ENCODE measurements around the gene LSM4.

Gene LSM4

DNA sequence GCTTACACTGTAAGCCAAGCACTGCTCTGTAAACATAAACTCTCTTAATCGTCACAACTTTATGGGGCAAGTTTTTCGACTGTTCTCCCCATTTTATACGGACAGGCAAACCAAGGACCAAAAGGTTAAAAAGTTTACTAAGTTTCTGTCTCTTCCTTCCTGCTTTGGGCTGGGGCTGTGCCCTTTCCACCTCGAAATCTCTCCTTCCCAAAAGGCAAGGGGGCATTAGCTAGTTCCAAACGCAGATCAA, 43.7 kb downstream of the LSM4 start:
- no peak for DNase-seq (ENCODE audit: low read depth in 1 of 2, low spot score in 1 of 2)

DNA sequence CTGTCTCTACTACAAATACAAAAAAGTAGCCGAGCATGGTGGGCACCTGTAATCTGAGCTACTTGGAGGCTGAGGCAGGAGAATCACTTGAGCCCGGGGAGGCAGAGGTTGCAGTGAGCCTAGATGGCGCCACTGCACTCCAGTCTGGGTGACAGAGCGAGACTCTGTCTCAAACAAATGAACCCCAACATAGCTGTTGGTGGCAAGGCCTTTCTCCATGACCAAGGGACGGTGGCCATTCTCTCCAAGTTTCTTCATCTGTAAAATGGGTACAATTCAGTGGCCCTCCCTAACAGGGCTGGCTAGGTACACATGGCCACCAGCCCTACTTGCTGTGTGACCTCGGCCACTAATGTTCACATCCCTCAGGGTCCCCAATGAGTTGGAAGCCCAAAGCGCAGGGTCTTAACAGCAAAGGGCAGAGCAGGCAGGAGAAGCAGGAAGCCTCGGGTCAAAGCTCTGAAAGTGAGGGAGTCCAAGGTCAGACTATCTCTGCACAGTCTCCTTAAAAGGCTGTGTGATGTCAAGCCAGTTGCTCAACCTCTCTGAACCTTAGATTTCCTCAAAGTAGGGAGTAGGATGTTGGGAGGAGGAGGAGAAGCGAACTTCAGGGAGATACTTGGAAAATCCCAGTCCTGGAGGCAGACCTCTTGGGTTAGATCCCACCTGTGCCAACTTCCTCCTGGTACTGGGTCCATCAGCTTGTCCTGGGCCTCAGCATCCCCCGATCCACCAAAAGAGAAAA, 44.2 kb downstream of the LSM4 start:
- DNase-seq (ENCODE audit: low read depth in 1 of 2, low spot score in 1 of 2): no peak

DNA sequence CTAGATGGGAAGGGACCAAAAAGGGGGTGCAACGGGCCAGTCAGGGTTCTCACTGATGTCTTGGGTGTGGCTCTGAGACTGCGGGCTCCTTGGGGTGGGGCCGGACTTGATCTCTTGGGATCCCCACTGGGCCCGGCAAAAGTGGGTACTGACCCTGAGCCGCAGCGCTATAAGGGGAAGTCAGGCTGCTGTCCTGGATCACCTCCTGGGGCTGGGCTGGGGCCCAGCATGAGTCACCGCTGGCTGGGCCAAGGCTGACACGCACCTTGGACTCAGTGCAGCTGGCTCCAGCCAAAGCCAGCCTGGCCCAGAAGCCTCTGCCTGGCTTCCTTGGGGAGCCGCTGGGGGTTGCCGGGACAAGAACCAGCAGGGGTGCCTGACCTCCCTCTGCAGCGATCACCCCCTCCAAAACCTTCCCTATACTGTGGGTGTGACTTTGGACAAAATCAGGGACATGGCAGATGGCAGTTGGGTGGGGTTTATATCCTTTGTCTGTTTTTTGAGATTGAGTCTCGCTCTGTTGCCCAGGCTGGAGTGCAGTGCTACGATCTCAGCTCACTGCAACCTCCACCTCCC, 48.0 kb downstream of the LSM4 start:
- no peak for DNase-seq (ENCODE audit: low read depth in 1 of 2, low spot score in 1 of 2)

DNA sequence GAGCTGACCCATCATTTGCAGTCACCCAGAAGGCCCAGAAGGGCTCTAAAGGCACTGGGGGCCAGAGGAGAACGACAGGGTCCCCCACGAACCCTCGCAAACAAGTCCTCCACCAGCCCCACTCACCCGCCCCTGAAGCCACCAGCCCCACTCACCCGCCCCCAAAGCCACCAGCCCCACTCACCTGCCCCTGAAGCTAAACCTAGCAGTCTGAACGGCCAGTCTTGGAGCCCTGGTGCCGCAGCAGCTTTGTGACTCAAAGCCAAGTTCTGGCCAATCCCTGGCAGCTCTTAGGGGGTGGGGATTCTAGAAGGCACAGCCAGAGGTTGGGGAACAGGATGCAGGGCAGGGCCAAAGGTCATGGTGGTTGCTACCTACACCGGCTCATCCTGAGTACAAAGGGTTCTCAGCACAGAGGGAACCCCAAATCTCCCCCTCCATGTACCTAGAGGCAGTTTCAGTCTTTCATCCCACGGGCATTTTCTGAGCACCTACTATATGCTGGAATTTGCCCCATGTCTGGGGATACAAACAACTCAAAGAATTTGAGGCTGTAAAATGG, 48.6 kb downstream of the LSM4 start, which contains the start of gene IQCN:
TSS of gene IQCN (minus strand) at position 234 of the 562 bp plus-strand sequence. CDS start 4,974 bp downstream, outside the sequence.
- DNase-seq (ENCODE audit: low read depth in 1 of 2, low spot score in 1 of 2): no peak

DNA sequence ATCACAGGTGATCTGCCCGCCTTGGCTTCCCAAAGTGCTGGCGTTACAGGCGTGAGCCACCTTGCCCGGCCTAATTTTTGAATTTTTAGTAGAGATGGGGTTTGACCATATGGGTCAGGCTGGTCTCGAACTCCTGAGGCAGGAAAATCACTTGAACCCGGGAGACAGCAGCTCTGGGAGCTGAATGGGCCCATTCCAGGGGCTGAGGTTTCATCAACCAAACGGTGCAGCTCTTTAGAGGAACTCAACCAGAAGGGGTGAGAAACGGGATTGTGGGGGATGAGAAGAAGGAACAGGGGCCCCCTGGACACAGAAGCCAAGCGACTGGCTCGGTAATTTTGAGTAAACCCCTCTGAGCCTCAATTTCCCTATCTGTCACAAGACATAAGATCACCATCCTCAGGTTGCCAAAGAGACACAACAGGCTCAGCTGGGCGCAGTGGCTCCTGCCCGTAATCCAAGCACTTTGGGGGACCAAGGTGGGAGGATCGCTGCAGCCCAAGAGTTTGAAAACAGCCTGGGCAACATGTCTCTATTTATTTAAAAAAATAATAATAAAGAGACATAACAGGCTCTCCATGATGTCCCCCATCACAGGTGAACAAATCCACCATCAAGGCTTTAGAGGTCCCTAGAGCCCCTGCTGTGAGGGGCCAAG, 49.2 kb downstream of the LSM4 start:
- DNase-seq (ENCODE audit: low read depth in 1 of 2, low spot score in 1 of 2): no peak

DNA sequence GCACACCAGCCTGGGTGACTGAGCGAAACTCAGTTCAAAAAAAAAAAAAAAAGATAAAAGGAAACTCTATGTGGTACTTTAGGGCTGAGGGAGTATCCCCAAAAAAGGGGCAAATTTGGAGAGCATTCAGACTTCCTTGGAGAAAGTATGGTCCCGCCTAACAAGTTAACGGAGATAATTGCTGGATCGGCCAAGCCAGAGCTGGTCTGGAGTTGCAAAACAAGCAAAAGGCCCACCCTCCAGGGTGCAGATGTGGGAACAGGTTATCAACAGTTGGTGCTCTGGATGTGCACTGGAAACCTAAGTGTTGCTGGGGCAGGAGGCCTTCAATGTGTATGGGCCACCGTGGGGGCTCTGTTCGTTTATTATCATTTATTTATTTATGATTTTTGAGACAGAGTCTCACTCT, 51.4 kb downstream of the LSM4 start:
- no peak for DNase-seq (ENCODE audit: low read depth in 1 of 2, low spot score in 1 of 2)

DNA sequence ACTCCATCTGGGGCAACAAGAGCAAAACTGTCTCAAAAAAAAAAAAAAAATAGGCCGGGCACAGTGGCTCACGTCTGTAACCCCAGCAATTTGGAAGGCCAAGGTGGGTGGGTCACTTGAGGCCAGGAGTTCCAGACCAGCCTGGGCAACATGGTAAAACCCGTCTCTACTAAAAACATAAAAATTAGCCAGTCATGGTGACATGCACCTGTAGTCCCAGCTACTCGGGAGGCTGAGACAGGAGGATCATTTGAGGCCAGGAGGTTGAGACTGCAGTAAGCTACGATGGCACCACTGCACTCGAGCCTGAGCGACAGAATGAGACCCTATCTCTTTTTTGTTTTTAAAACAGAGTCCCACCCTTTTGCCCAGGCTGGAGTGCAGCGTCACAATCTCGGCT, 52.5 kb downstream of the LSM4 start:
- no peak for DNase-seq (ENCODE audit: low read depth in 1 of 2, low spot score in 1 of 2)

GRCh38 chr19:18269070-18269723, 53.7 kb downstream of the LSM4 start:
- DNase-seq (ENCODE audit: low read depth in 1 of 2, low spot score in 1 of 2): no peak

GRCh38 chr19:18266771-18267686, 55.8 kb downstream of the LSM4 start:
- DNase-seq (ENCODE audit: low read depth in 1 of 2, low spot score in 1 of 2): no peak

GRCh38 chr19:18265582-18265981, 57.3 kb downstream of the LSM4 start:
- DNase-seq (ENCODE audit: low read depth in 1 of 2, low spot score in 1 of 2): no peak

GRCh38 chr19:18264971-18265540, 57.8 kb downstream of the LSM4 start:
- no peak for DNase-seq (ENCODE audit: low read depth in 1 of 2, low spot score in 1 of 2)

DNA sequence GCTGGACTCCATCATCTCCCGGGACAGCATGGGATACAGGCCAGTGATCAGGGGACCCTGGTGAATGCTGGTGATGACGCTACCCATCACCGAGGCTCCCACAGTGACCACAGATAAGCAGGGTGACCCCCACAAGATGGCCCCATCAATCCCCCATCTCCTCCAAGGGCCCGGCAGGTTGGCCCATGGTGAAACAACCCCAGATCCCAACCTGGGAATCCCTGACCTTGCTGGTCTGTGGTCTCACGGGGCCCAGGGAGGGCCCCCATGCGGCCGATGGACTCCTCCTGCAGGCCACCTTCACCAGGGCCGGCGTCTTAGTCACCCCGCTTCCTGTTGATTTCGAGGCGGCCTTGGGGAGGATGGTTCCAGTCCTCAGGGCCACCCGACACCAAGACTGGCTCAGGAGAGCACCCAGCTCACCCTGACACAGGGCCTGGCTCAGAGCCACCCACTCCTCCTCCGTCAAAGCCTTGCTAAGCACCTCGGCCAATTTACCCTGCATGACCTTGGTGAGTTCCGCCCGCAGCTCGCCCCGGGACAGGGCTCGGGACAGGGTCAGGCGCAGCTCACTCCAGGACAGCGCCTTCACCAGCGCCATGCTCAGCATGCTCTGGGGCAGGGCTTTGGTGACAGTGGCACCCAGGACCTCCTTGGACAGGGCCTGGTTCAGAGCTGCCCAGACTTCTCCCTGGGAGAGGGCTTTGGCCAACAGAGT, 58.6 kb downstream of the LSM4 start:
- no peak for DNase-seq (ENCODE audit: low read depth in 1 of 2, low spot score in 1 of 2)

DNA sequence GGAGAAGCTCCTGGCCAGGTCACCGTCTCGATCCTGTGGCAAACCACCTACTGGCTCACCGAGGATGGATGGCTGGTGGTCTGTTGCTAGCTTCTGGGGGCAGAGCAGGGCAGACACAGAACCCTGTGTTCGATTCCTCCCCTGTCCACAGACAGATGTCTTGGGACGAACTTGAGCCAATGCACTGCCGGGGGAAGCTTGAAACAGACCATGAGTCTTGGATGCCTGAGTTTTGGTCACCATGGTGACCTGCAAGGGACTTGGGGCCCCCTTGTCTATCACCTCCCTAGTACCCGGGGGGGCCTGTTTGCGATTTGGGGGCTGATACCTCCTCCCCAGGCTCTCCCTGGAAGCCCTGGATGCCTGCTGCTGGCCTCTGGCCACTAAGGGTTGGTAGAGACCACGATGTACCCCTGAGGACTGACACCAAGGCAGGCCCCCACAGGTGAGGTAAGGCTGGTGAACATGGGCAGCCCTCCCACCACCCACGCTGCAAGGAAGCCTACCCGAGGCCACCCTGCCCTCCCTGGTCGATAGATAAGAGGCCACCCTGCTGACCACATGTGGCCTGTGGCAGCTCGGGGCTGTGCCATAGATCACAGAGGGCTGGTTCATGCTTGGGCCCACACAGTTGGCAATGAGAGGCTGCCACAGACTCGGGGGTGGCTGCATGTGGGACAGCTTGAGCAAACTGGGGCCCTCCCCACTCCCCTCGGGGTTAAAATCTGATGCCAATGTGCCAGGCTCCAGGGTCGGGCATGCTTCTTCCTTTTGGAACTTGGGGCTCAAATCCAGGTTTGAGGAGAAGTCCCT, 59.3 kb downstream of the LSM4 start:
- no peak for DNase-seq (ENCODE audit: low read depth in 1 of 2, low spot score in 1 of 2)

GRCh38 chr19:18262917-18263316, 60.0 kb downstream of the LSM4 start:
- no peak for DNase-seq (ENCODE audit: low read depth in 1 of 2, low spot score in 1 of 2)

GRCh38 chr19:18262144-18262543, 60.7 kb downstream of the LSM4 start:
- no peak for DNase-seq (ENCODE audit: low read depth in 1 of 2, low spot score in 1 of 2)

DNA sequence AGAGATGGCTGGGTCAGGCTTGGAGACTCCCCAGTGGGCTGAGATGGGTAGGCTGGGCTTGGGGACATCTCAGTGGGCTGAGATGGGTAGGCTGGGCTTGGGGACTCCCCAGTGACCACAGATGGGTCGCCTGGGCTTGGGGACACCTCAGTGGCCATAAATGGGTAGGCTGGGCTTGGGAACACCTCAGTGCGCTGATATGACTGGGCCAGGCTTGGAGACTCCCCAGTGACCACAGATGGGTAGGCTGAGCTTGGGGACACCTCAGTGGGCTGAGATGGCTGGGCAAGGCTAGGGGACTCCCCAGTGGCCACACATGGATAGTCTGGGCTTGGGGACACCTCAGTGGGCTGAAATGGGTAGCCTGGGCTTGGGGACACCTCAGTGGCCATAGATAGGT, 61.4 kb downstream of the LSM4 start:
- DNase-seq (ENCODE audit: low read depth in 1 of 2, low spot score in 1 of 2): no peak

- no peak for DNase-seq (ENCODE audit: low read depth in 1 of 2, low spot score in 1 of 2)
Observed at GRCh38 chr19:18259893-18260292, 63.0 kb downstream of the LSM4 start.

GRCh38 chr19:18257503-18258470, 65.1 kb downstream of the LSM4 start:
- no peak for DNase-seq (ENCODE audit: low read depth in 1 of 2, low spot score in 1 of 2)

Data from stimulated activated CD4-positive, alpha-beta T cell treated with anti-CD3 and anti-CD28 coated beads, Interleukin-15, amount 100 ng/mL, for 1 hour (primary cell).